ENCODE results near the gene SOX9. TPM values are rescaled to one million over a fixed set of nuclear protein-coding genes. Genes with fewer than 3 reads are reported as not detected.
"Not testable (repeated sequence)": the region's sequence is repeated elsewhere in the genome, so short reads cannot be mapped to it uniquely, and the experiment has no call there.

The SOX9 gene
- total RNA-seq, 1 donor from 2014 or later: 23.8 TPM

DNA sequence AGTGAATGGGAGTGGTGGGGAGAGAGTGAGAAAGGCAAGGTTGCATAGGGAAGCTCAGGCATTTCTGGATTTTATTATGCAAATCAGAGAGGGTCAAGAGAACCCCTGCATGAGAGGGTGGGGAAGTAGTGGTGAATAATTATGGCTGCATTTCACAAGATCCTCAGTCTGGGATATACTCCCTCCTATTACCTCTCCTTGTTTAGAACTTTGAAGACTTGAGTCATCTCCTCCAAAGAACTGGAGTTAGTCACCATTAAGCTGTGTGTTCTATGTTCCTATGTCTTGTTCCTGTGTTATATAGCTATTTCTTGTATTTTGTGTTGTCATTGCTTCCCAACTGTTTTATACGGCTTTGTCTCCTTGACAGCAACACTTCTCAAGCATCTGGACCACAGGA, 18.4 kb downstream of the SOX9 start:
- DNase-seq (ENCODE audit: low read depth): no peak
- TF ChIP-seq, protein P1, sequence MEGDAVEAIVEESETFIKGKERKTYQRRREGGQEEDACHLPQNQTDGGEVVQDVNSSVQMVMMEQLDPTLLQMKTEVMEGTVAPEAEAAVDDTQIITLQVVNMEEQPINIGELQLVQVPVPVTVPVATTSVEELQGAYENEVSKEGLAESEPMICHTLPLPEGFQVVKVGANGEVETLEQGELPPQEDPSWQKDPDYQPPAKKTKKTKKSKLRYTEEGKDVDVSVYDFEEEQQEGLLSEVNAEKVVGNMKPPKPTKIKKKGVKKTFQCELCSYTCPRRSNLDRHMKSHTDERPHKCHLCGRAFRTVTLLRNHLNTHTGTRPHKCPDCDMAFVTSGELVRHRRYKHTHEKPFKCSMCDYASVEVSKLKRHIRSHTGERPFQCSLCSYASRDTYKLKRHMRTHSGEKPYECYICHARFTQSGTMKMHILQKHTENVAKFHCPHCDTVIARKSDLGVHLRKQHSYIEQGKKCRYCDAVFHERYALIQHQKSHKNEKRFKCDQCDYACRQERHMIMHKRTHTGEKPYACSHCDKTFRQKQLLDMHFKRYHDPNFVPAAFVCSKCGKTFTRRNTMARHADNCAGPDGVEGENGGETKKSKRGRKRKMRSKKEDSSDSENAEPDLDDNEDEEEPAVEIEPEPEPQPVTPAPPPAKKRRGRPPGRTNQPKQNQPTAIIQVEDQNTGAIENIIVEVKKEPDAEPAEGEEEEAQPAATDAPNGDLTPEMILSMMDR (conservative IDR thresholded peaks at IDR 0.05; ENCODE audit: low read depth, low read length): no peak
- no peak overlapping the region for H3K4me3 ChIP-seq (ENCODE audit: low read depth, low read length)

DNA sequence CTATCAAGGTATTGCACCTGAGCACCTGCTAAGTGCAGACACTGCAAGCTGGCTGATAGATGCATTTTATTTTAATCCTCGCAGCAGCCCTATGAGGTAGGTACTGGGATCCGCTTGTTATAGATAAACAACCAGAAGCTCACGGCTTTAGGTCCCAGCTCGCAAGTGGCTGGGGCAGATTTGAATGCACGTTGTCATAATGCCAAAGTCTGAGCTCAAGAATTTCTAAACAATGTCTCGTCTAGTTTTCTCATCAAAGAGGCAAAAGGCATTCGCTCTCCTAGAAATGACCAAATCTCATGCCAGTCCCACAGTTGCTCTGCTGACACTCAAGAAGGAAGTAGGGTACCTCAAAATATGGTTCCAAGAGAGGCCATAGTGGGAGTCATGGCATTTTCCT, 20.5 kb downstream of the SOX9 start:
- no peak for DNase-seq (ENCODE audit: low read depth)
- no peak overlapping the region for H3K4me3 ChIP-seq (ENCODE audit: low read depth, low read length)
- TF ChIP-seq, protein P1 (conservative IDR thresholded peaks at IDR 0.05; ENCODE audit: low read depth, low read length): no peak

DNA sequence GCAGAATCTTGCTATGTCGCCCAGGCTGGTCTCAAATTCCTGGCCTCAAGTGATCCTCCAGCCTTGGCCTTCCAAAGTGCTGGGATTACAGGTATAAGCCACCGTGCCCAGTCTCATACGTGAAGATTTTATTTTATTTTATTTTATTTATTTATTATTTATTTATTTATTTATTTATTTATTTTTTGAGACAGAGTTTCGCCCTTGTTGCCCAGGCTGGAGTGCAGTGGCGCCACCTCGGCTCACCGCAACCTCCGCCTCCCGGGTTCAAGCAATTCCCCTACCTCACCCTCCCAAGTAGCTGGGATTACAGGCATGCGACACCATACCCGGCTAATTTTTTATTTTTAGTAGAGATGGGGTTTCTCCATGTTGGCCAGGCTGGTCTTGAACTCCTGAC, 21.3 kb downstream of the SOX9 start:
- DNase-seq (ENCODE audit: low read depth); H3K4me3 ChIP-seq (ENCODE audit: low read depth, low read length): not testable (repeated sequence)

DNA sequence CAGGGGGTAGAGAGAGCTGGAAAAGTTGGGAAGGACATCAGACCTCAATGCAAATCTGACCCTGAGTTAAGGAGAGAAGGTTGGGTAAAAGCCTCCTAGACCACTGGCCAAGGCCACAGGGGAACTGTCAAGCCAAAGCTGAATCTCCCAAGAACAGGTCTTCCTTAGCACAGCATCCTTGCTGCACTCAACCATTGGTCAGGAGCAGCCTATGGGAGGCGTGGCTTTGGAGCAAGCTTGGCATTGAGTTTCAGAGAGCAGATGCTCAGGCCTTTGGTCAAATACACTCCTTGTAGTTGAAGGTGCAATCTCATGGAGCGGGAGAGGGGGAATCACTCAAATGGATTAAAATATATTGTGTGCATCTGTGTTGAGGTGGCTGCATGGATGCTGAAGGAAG, 21.8 kb downstream of the SOX9 start:
- no peak overlapping the region for H3K4me3 ChIP-seq (ENCODE audit: low read depth, low read length)
- no peak for DNase-seq (ENCODE audit: low read depth)
- TF ChIP-seq, protein P1 (conservative IDR thresholded peaks at IDR 0.05; ENCODE audit: low read depth, low read length): no peak

- TF ChIP-seq, protein P1 (conservative IDR thresholded peaks at IDR 0.05; ENCODE audit: low read depth, low read length): no peak
- no peak for DNase-seq (ENCODE audit: low read depth)
- no peak overlapping the region for H3K4me3 ChIP-seq (ENCODE audit: low read depth, low read length)
These were observed 22.4 kb downstream of the SOX9 start for GRCh38 chr17:72143245-72143644.

- no peak overlapping the region for H3K4me3 ChIP-seq (ENCODE audit: low read depth, low read length)
- DNase-seq (ENCODE audit: low read depth): no peak
- TF ChIP-seq, protein P1 (conservative IDR thresholded peaks at IDR 0.05; ENCODE audit: low read depth, low read length): no peak
These were observed 23.3 kb downstream of the SOX9 start for GRCh38 chr17:72144101-72144500.

- H3K4me3 ChIP-seq (ENCODE audit: low read depth, low read length): no peak overlapping the region
- TF ChIP-seq, protein P1 (conservative IDR thresholded peaks at IDR 0.05; ENCODE audit: low read depth, low read length): no peak
- no peak for DNase-seq (ENCODE audit: low read depth)
These were observed 24.7 kb downstream of the SOX9 start for GRCh38 chr17:72145562-72145961.

- no peak for DNase-seq (ENCODE audit: low read depth)
- TF ChIP-seq, protein P1 (conservative IDR thresholded peaks at IDR 0.05; ENCODE audit: low read depth, low read length): peak; percentile 4
- H3K4me3 ChIP-seq (ENCODE audit: low read depth, low read length): no peak overlapping the region
These were observed 25.1 kb downstream of the SOX9 start for GRCh38 chr17:72145962-72146361.

All from epithelial cell of proximal tubule (primary cell).